Liver (tissue), 3 donors: ENCODE results near the gene APOA1.

Experiments
- ATF3 ChIP-seq: IDR thresholded peaks from 2 replicates; pipeline ENCODE4 v1.6.1; 2016; ENCODE audit warnings: antibody characterized with exemption
- CTCF ChIP-seq: fragments of 150-350 bp; IDR thresholded peaks from 2 replicates; pipeline ENCODE4 v1.5.1; 2017; ENCODE audit warnings: improper control_type of control experiment, low read depth, low read length; ENCODE audit not compliant: missing input control
- EGR1 ChIP-seq, 2 donors: IDR thresholded peaks; 2 replicates each; pipeline ENCODE4 v1.6.1; 2016 to 2018; ENCODE audit warnings: antibody characterized with exemption in 2 of 2, low read depth in 2 of 2
- FOXA1 ChIP-seq: IDR thresholded peaks from 2 replicates; pipeline ENCODE4 v1.6.1; 2016; ENCODE audit warnings: antibody characterized with exemption
- HNF4G ChIP-seq: IDR thresholded peaks from 2 replicates; pipeline ENCODE4 v1.6.1; 2016; ENCODE audit warnings: antibody characterized with exemption
- JUND ChIP-seq, 2 donors: IDR thresholded peaks; 2 replicates each; pipeline ENCODE4 v1.6.1; 2016; ENCODE audit warnings: antibody characterized with exemption in 2 of 2
- MAX ChIP-seq: IDR thresholded peaks from 2 replicates; pipeline ENCODE4 v1.6.1; 2016; ENCODE audit warnings: antibody characterized with exemption
- REST ChIP-seq: IDR thresholded peaks from 2 replicates; pipeline ENCODE4 v1.6.1; 2016; ENCODE audit warnings: antibody characterized with exemption, mild to moderate bottlenecking
- TAF1 ChIP-seq: conservative IDR thresholded peaks from 2 replicates; pipeline ENCODE4 v1.6.1; 2016; ENCODE audit warnings: antibody characterized with exemption, mild to moderate bottlenecking
- donor health status: healthy.
- donor health status: healthy.

GRCh38 chr11:116811194-116811593 lies 26.2 kb downstream of the APOA1 start:
- no peak for TF ChIP-seq CTCF
- TF ChIP-seq MAX, result no peak
- no peak for TF ChIP-seq FOXA1
- TF ChIP-seq TAF1, result no peak
- no peak for TF ChIP-seq JUND (IDR thresholded peaks at IDR 0.05)
- TF ChIP-seq REST, result no peak
- TF ChIP-seq ATF3, result no peak
- TF ChIP-seq HNF4G, result no peak
- TF ChIP-seq EGR1 (IDR thresholded peaks at IDR 0.05; ENCODE audit: low read depth in 2 of 2), result no peak
